Measurements from ENCODE around the gene INTS2.

INTS2 gene

DNA sequence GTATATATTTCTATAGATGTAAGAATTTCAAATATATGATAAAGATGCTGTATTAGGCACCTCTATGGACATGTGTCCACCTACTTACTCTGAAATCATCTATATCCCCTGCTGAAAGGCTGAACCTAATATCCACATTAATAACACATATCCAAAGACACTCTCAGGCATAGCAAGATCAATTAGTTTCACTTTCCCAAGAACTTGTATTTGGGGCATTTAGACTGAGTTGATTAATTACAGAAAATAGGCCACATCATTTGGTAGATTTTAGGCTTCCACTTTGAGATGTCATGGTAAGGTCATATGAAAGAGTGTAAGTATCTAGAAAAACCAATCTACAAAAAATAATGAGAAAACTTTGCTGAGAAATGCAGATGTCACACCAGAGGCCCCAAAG, 109.6 kb downstream of the INTS2 start:
- no peak for TF ChIP-seq SPI1 (IDR thresholded peaks at IDR 0.05; ENCODE audit: borderline replicate concordance, low read depth)
- TF ChIP-seq, protein P1, sequence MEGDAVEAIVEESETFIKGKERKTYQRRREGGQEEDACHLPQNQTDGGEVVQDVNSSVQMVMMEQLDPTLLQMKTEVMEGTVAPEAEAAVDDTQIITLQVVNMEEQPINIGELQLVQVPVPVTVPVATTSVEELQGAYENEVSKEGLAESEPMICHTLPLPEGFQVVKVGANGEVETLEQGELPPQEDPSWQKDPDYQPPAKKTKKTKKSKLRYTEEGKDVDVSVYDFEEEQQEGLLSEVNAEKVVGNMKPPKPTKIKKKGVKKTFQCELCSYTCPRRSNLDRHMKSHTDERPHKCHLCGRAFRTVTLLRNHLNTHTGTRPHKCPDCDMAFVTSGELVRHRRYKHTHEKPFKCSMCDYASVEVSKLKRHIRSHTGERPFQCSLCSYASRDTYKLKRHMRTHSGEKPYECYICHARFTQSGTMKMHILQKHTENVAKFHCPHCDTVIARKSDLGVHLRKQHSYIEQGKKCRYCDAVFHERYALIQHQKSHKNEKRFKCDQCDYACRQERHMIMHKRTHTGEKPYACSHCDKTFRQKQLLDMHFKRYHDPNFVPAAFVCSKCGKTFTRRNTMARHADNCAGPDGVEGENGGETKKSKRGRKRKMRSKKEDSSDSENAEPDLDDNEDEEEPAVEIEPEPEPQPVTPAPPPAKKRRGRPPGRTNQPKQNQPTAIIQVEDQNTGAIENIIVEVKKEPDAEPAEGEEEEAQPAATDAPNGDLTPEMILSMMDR (IDR thresholded peaks at IDR 0.05; ENCODE audit: insufficient read depth, low read length), result no peak
- TF ChIP-seq, protein P2, sequence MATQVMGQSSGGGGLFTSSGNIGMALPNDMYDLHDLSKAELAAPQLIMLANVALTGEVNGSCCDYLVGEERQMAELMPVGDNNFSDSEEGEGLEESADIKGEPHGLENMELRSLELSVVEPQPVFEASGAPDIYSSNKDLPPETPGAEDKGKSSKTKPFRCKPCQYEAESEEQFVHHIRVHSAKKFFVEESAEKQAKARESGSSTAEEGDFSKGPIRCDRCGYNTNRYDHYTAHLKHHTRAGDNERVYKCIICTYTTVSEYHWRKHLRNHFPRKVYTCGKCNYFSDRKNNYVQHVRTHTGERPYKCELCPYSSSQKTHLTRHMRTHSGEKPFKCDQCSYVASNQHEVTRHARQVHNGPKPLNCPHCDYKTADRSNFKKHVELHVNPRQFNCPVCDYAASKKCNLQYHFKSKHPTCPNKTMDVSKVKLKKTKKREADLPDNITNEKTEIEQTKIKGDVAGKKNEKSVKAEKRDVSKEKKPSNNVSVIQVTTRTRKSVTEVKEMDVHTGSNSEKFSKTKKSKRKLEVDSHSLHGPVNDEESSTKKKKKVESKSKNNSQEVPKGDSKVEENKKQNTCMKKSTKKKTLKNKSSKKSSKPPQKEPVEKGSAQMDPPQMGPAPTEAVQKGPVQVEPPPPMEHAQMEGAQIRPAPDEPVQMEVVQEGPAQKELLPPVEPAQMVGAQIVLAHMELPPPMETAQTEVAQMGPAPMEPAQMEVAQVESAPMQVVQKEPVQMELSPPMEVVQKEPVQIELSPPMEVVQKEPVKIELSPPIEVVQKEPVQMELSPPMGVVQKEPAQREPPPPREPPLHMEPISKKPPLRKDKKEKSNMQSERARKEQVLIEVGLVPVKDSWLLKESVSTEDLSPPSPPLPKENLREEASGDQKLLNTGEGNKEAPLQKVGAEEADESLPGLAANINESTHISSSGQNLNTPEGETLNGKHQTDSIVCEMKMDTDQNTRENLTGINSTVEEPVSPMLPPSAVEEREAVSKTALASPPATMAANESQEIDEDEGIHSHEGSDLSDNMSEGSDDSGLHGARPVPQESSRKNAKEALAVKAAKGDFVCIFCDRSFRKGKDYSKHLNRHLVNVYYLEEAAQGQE (IDR thresholded peaks at IDR 0.05; ENCODE audit: insufficient replicate concordance, low read depth), result no peak
- TF ChIP-seq POLR2AphosphoS5 (IDR thresholded peaks at IDR 0.05; ENCODE audit: low read depth), result no peak
- no peak for TF ChIP-seq GABPA (IDR thresholded peaks at IDR 0.05; ENCODE audit: low read depth)
- H3K27ac ChIP-seq (replicated peaks), result no peak overlapping the region
- no peak overlapping the region for H3K4me3 ChIP-seq (replicated peaks; ENCODE audit: insufficient read depth, low read length)
- DNase-seq (ENCODE audit: low read depth in 1 of 2, low spot score in 1 of 2), result no peak
- no peaks in the 10 kb centered on the region for H3K27me3 ChIP-seq (ENCODE audit: insufficient read depth, poor library complexity, severe bottlenecking)

DNA sequence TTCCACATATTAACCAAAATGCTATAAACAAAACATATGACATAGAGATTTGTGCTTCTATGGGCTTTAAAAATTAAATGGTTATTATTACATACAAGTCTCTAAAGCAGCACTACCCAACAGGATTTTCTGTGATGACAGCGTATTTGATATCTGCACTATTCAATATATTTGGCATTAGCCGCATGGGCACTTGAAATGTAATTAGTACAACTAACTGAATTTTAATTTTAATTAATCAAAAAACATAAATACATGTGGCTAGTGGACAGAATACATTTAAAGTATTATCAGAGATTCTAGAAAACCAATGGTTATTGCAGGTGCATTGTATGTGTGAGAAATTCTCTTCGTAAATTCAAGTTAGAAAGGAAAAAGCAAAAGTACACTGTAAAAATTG, 110.3 kb downstream of the INTS2 start:
- TF ChIP-seq GABPA (IDR thresholded peaks at IDR 0.05; ENCODE audit: low read depth), result no peak
- no peaks in the 10 kb centered on the region for H3K27me3 ChIP-seq (ENCODE audit: insufficient read depth, poor library complexity, severe bottlenecking)
- no peak overlapping the region for H3K27ac ChIP-seq (replicated peaks)
- H3K4me3 ChIP-seq (replicated peaks; ENCODE audit: insufficient read depth, low read length), result no peak overlapping the region
- DNase-seq (ENCODE audit: low read depth in 1 of 2, low spot score in 1 of 2), result no peak

DNA sequence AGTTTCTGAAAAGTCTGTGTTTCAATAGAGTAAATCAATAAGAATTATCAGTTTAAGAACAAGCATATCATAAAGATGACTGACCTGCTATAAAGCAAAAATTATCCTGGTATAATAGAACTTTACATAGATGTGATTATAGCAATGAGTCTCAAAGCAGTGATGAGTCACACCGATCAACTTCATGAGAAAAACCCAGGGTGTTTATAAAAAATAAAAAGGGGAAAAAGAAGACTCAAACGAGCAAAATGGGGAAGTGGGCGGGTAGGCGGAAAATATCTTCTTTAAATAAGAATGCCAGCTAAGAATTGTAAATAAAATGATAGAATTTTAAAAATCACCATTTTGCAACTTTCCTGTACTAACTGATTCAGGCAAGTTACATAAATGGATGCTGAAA, 111.2 kb downstream of the INTS2 start:
- TF ChIP-seq, protein P1 (IDR thresholded peaks at IDR 0.05; ENCODE audit: insufficient read depth, low read length), result no peak
- peak; percentile 98 for TF ChIP-seq SPI1 (IDR thresholded peaks at IDR 0.05; ENCODE audit: borderline replicate concordance, low read depth)
- Histone ChIP-seq H3K27me3 (ENCODE audit: insufficient read depth, poor library complexity, severe bottlenecking) (no peaks in the 10 kb centered on the region), H3K4me3 (replicated peaks; ENCODE audit: insufficient read depth, low read length) (no peak overlapping the region), H3K27ac (replicated peaks) (peak overlapping the region; percentile 16)
- peak in 1 of 2 experiments; percentile 42 for DNase-seq (ENCODE audit: low read depth in 1 of 2, low spot score in 1 of 2)

DNA sequence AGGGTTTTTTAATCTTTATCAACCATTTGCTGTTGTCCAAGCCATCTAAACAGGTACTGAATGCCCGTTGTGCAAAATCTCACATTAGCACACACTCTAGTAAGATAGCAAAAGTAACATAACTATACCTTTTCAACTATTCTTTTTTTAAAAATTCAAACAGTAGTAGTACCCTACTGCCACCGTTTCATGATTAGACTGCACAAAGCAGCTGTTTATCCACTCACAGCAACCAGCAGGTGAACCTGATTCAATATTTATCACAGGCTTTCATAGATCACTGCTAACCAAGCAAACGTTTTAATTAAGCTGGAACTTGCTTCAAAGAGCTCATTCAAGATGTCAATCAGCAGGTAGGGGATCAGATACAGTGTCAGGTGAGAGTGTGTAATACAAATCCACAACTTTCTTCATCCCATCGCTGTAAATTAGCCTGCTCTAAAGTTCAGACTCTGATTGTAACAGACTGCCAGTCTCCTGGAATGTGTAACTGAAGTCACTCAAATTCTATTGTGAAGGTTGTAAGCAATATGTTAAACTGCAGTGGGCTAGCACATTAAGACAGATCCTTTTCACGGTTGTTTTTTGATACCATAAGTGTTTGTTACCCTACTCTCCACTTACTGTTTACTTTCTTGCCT, 111.8 kb downstream of the INTS2 start:
- no peak for TF ChIP-seq POLR2AphosphoS5 (IDR thresholded peaks at IDR 0.05; ENCODE audit: low read depth)
- TF ChIP-seq, protein P2 (IDR thresholded peaks at IDR 0.05; ENCODE audit: insufficient replicate concordance, low read depth), result no peak
- TF ChIP-seq, protein P1 (IDR thresholded peaks at IDR 0.05; ENCODE audit: insufficient read depth, low read length), result no peak
- no peak for TF ChIP-seq GABPA (IDR thresholded peaks at IDR 0.05; ENCODE audit: low read depth)
- no peak for TF ChIP-seq SPI1 (IDR thresholded peaks at IDR 0.05; ENCODE audit: borderline replicate concordance, low read depth)
- H3K4me3 ChIP-seq (replicated peaks; ENCODE audit: insufficient read depth, low read length), result no peak overlapping the region
- DNase-seq (ENCODE audit: low read depth in 1 of 2, low spot score in 1 of 2), result no peak
- H3K27ac ChIP-seq (replicated peaks), result no peak overlapping the region
- H3K27me3 ChIP-seq (ENCODE audit: insufficient read depth, poor library complexity, severe bottlenecking), result no peaks in the 10 kb centered on the region
